HCT116 (cell line): ENCODE measurements around the gene CHST11. TPM values are rescaled to one million over a fixed set of nuclear protein-coding genes. Genes with fewer than 3 reads are reported as not detected.

Source experiments
- ATAC-seq: fragments of 200-7000 bp; cut with Tn5 transposase; 2 replicates; pipeline ENCODE4 v1.9.1; 2020; ENCODE audit warnings: mild to moderate bottlenecking, moderate library complexity
- BruUV-seq: library from RNA; stranded (reverse); fragments of 400-500 nt; replicated peaks from 2 replicates; lab custom pipeline; 2021; lab: Mats Ljungman, UMichigan
- CTCF ChIA-PET: fragments of 300-600 bp; sonication (Branson Sonifier 250); formaldehyde crosslinking; loops from one replicate; lab custom pipeline; 2021; ENCODE audit warnings: antibody characterized with exemption; lab: Charles Lee
- POLR2A ChIA-PET: fragments of 300-600, 350-600 bp; sonication (Branson Sonifier 250); formaldehyde crosslinking; loops from one replicate; lab custom pipeline; 2021; ENCODE audit warnings: antibody characterized with exemption; lab: Charles Lee
- RAD21 ChIA-PET, 2 experiments: fragments of 300-600 bp; sonication (Branson Sonifier 250); formaldehyde crosslinking; loops; one replicate each; lab custom pipeline; 2023; ENCODE audit warnings: low total read pairs in 2 of 2; ENCODE audit not compliant: uncharacterized antibody in 2 of 2, unreplicated experiment in 2 of 2, low non-redundant PET in 1 of 2; lab: Charles Lee
- DNase-seq: peaks from one replicate; pipeline ENCODE4 v3.0.0-alpha.2; 2010; ENCODE audit warnings: low read depth, low spot score
- H2AFZ ChIP-seq: fragments of 200-600 bp; shearing (Covaris generic), sonication (generic); 2 replicates; pipeline ENCODE4 v1.6.1; 2017; ENCODE audit warnings: low read depth, mixed run types, mixed read lengths, antibody characterized with exemption, low read length; ENCODE audit not compliant: poor library complexity, severe bottlenecking
- H3K27ac ChIP-seq: 2 replicates; pipeline ENCODE4 v1.5.1; 2012; ENCODE audit warnings: low read depth, low read length
- H3K27me3 ChIP-seq: fragments of 200-600 bp; sonication (generic); 2 replicates; pipeline ENCODE4 v1.6.1; 2016; ENCODE audit warnings: mixed run types, low read length, mixed read lengths; ENCODE audit not compliant: insufficient read depth
- H3K36me3 ChIP-seq, 2 experiments: fragments of 200-500 bp in 1 of 2; fragments of 200-600 bp in 1 of 2; sonication (Bioruptor generic) in 1 of 2; sonication (generic) in 1 of 2; 2 replicates each; pipeline versions ENCODE4 v1.5.1 to v1.6.1; 2014 to 2016; ENCODE audit warnings: low read length in 2 of 2, inconsistent platforms in 1 of 2, mixed read lengths in 1 of 2, mixed run types in 1 of 2; ENCODE audit not compliant: insufficient read depth in 2 of 2, control insufficient read depth in 1 of 2
- H3K4me1 ChIP-seq, 2 experiments: fragments of 200-600 bp in 1 of 2; sonication (generic) in 1 of 2; 2 replicates each; pipeline versions ENCODE4 v1.5.1 to v1.6.1; 2012 to 2017; ENCODE audit warnings: low read length in 2 of 2, inconsistent platforms in 1 of 2, mild to moderate bottlenecking in 1 of 2, mixed read lengths in 1 of 2, mixed run types in 1 of 2, moderate library complexity in 1 of 2; ENCODE audit not compliant: insufficient read depth in 2 of 2, control insufficient read depth in 1 of 2
- H3K4me2 ChIP-seq: fragments of 200-600 bp; sonication (generic); 2 replicates; pipeline ENCODE4 v1.6.1; 2017; ENCODE audit warnings: mixed run types, low read length, mixed read lengths
- H3K4me3 ChIP-seq, 2 experiments: fragments of 200-600 bp in 1 of 2; sonication (generic) in 1 of 2; replicated peaks in 1 of 2; 2 replicates each; pipeline ENCODE4 v1.5.1; 2011 to 2016; ENCODE audit warnings: low read length in 2 of 2, control low read depth in 1 of 2, low read depth in 1 of 2, mild to moderate bottlenecking in 1 of 2, mixed read lengths in 1 of 2, mixed run types in 1 of 2
- H3K79me2 ChIP-seq: fragments of 200-600 bp; sonication (generic); 2 replicates; pipeline ENCODE4 v1.6.1; 2017; ENCODE audit warnings: mild to moderate bottlenecking, mixed run types, low read length, moderate library complexity, mixed read lengths; ENCODE audit not compliant: insufficient read depth
- H3K9ac ChIP-seq: fragments of 200-600 bp; sonication (generic); 2 replicates; pipeline ENCODE4 v1.6.1; 2016; ENCODE audit warnings: low read length, mixed read lengths
- H3K9me2 ChIP-seq: fragments of 200-600 bp; sonication (generic), shearing (Covaris generic); 2 replicates; pipeline ENCODE4 v1.6.1; 2017; ENCODE audit warnings: mixed run types, mild to moderate bottlenecking, moderate library complexity; ENCODE audit not compliant: insufficient read depth
- H3K9me3 ChIP-seq, 2 experiments: fragments of 200-500 bp in 1 of 2; fragments of 200-600 bp in 1 of 2; sonication (Bioruptor generic) in 1 of 2; sonication (generic) in 1 of 2; 2 replicates each; pipeline ENCODE4 v1.6.1; 2014 to 2017; ENCODE audit warnings: low read length in 2 of 2, mixed read lengths in 2 of 2, inconsistent platforms in 1 of 2, low read depth in 1 of 2, mild to moderate bottlenecking in 1 of 2, mixed run types in 1 of 2, moderate library complexity in 1 of 2; ENCODE audit not compliant: control insufficient read depth in 1 of 2, insufficient read depth in 1 of 2
- H4K20me1 ChIP-seq: fragments of 200-600 bp; sonication (generic), shearing (Covaris generic); 2 replicates; pipeline ENCODE4 v1.6.1; 2017; ENCODE audit warnings: mixed run types, mild to moderate bottlenecking, moderate library complexity; ENCODE audit not compliant: insufficient read depth
- CEBPB ChIP-seq: IDR thresholded peaks from 2 replicates; pipeline ENCODE4 v1.6.1; 2012; ENCODE audit warnings: low read depth
- ELF1 ChIP-seq: IDR thresholded peaks from 2 replicates; pipeline ENCODE4 v1.6.1; 2012; ENCODE audit warnings: low read depth, borderline replicate concordance
- EZH2 ChIP-seq: fragments of 200-600 bp; sonication (generic); IDR thresholded peaks from 2 replicates; pipeline ENCODE4 v1.6.1; 2017; ENCODE audit warnings: antibody characterized with exemption, mixed run types
- EZH2phosphoT487 ChIP-seq: fragments of 200-600 bp; IDR thresholded peaks from 2 replicates; pipeline ENCODE4 v1.6.1; 2018; ENCODE audit warnings: antibody characterized with exemption, borderline replicate concordance
- JUND ChIP-seq: IDR thresholded peaks from 2 replicates; pipeline ENCODE4 v1.6.1; 2012
- POLR2A ChIP-seq: IDR thresholded peaks from 2 replicates; pipeline ENCODE4 v1.7.0; 2011; ENCODE audit warnings: borderline replicate concordance; ENCODE audit not compliant: insufficient read depth, insufficient read length; ENCODE audit errors: extremely low read depth
- RAD21 ChIP-seq: IDR thresholded peaks from 2 replicates; pipeline ENCODE4 v1.6.1; 2012; ENCODE audit warnings: low read depth, mild to moderate bottlenecking
- SP1 ChIP-seq: IDR thresholded peaks from 2 replicates; pipeline ENCODE4 v1.6.1; 2012; ENCODE audit warnings: low read depth
- SRF ChIP-seq: IDR thresholded peaks from 2 replicates; pipeline ENCODE4 v1.6.1; 2012; ENCODE audit warnings: low read depth
- TCF7L2 ChIP-seq: IDR thresholded peaks from 2 replicates; pipeline ENCODE4 v1.7.0; 2011; ENCODE audit warnings: borderline replicate concordance, inconsistent platforms; ENCODE audit not compliant: insufficient read depth, insufficient read length; ENCODE audit errors: extremely low read depth
- intact Hi-C: fragments of 100-400 bp; cut with micrococcal nuclease; formaldehyde crosslinking; loops from 2 replicates; pipeline ENCODE4 v1.10.0; 2022
- total RNA-seq: library from RNA; stranded (reverse); gene quantifications from one replicate; pipeline ENCODE4 v1.2.1, GENCODE V29; 2021; ENCODE audit not compliant: unreplicated experiment
- TF ChIP-seq, protein P1 (sequence below): IDR thresholded peaks from 2 replicates; pipeline ENCODE4 v1.6.1; 2012
- TF ChIP-seq, protein P2 (sequence below): IDR thresholded peaks from 2 replicates; pipeline ENCODE4 v1.6.1; 2012; ENCODE audit warnings: low read depth

CHST11 gene
- total RNA-seq, 1 experiment from 2014 or later, result 10.1 TPM

GRCh38 chr12:104522985-104523722 lies 66.4 kb downstream of the CHST11 start (continued):
- TF ChIP-seq, protein P1, sequence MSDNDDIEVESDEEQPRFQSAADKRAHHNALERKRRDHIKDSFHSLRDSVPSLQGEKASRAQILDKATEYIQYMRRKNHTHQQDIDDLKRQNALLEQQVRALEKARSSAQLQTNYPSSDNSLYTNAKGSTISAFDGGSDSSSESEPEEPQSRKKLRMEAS, result no peak
- TF ChIP-seq ELF1 (no peak), JUND (no peak), POLR2A (no peak)
- TF ChIP-seq, protein P2, sequence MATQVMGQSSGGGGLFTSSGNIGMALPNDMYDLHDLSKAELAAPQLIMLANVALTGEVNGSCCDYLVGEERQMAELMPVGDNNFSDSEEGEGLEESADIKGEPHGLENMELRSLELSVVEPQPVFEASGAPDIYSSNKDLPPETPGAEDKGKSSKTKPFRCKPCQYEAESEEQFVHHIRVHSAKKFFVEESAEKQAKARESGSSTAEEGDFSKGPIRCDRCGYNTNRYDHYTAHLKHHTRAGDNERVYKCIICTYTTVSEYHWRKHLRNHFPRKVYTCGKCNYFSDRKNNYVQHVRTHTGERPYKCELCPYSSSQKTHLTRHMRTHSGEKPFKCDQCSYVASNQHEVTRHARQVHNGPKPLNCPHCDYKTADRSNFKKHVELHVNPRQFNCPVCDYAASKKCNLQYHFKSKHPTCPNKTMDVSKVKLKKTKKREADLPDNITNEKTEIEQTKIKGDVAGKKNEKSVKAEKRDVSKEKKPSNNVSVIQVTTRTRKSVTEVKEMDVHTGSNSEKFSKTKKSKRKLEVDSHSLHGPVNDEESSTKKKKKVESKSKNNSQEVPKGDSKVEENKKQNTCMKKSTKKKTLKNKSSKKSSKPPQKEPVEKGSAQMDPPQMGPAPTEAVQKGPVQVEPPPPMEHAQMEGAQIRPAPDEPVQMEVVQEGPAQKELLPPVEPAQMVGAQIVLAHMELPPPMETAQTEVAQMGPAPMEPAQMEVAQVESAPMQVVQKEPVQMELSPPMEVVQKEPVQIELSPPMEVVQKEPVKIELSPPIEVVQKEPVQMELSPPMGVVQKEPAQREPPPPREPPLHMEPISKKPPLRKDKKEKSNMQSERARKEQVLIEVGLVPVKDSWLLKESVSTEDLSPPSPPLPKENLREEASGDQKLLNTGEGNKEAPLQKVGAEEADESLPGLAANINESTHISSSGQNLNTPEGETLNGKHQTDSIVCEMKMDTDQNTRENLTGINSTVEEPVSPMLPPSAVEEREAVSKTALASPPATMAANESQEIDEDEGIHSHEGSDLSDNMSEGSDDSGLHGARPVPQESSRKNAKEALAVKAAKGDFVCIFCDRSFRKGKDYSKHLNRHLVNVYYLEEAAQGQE, result no peak

- H3K4me2 ChIP-seq, result no peak overlapping the region
- no peak overlapping the region for H3K27ac ChIP-seq
- intact Hi-C loops, result no loop called here
- H3K9me2 ChIP-seq, result no peaks in the 10 kb centered on the region
- BruUV-seq, result no TSS peak
- H3K9me3 ChIP-seq, result no peaks in the 10 kb centered on the region
- no peaks in the 10 kb centered on the region for H4K20me1 ChIP-seq
- ChIA-PET RAD21 (no interaction called here), POLR2A (no interaction called here), CTCF (no interaction called here)
- H3K4me1 ChIP-seq, result peaks cover 4 to 8% of the 10 kb centered on the region in 2 experiments; a peak in 3 of 4 replicates
- H3K4me3 ChIP-seq, result no peak overlapping the region
- DNase-seq, result no peak
- no peak for TF ChIP-seq CEBPB
- no peak for TF ChIP-seq EZH2phosphoT487
- no peak for TF ChIP-seq EZH2
- TF ChIP-seq SP1, result no peak
- no peak for TF ChIP-seq TCF7L2
- TF ChIP-seq RAD21, result no peak
- TF ChIP-seq SRF, result no peak
- H3K36me3 ChIP-seq, result no peaks in the 10 kb centered on the region
- no peaks in the 10 kb centered on the region for H3K79me2 ChIP-seq
- H3K9ac ChIP-seq, result no peak overlapping the region
- H3K27me3 ChIP-seq, result no peaks in the 10 kb centered on the region
- H2AFZ ChIP-seq, result no peak overlapping the region
- no peak for ATAC-seq
Measured at GRCh38 chr12:104524034-104524832, 67.5 kb downstream of the CHST11 start.
